ENCODE data around the gene PACRG.

Gene PACRG

DNA sequence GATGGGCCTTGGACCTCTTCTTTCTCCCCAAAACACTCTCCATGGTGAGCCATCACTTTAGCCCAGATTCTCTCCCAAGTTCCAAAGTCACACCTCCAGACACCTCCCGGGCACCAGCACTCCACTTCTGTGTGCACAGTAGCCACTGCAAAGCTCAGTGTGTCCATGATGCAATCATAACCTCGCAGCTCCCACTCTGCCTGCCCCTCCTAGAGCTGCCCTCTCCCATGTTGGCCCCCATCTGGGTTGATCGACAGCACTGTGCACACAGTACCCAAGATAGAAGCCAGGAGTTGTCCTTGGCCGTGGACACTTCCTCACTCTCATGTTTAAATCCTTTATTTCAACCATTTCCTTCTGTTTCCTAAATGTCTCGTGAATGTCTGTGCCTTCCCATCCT lies 293.3 kb downstream of the PACRG start:
- FAIRE-seq, result no peak

GRCh38 chr6:163023700-163024099 lies 295.9 kb downstream of the PACRG start:
- no peak for FAIRE-seq

DNA sequence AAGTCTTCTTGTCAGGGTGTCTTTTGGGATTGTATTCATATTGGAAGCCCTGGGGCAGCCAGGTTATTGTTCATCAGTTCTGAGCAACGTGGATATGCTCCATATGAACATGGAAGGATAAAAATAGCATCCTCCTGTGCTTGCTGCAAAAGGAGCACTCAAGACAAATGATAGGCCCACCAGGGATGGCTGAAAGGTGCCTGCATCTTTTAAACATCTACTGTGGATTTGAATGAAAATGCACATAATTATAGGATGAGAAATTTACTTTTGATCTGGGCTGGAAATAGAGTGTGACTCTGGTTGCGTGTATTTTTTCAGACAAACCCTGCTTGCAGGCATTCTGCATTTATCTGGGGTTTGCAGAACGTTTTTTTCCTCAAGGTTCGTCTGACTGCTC lies 299.1 kb downstream of the PACRG start:
- FAIRE-seq, result no peak

GRCh38 chr6:163030980-163031379 lies 303.2 kb downstream of the PACRG start:
- no peak for FAIRE-seq

GRCh38 chr6:163031931-163032330 lies 304.2 kb downstream of the PACRG start:
- FAIRE-seq, result no peak

GRCh38 chr6:163036160-163036645 lies 308.4 kb downstream of the PACRG start:
- FAIRE-seq, result no peak

- FAIRE-seq, result no peak
These were observed 310.5 kb downstream of the PACRG start for GRCh38 chr6:163038317-163038716.

GRCh38 chr6:163048345-163048744 lies 320.6 kb downstream of the PACRG start:
- peak; percentile 4 for FAIRE-seq

GRCh38 chr6:163053667-163054344 lies 326.0 kb downstream of the PACRG start:
- no peak for FAIRE-seq

- FAIRE-seq, result no peak
These were observed 326.9 kb downstream of the PACRG start for GRCh38 chr6:163054641-163055040.

DNA sequence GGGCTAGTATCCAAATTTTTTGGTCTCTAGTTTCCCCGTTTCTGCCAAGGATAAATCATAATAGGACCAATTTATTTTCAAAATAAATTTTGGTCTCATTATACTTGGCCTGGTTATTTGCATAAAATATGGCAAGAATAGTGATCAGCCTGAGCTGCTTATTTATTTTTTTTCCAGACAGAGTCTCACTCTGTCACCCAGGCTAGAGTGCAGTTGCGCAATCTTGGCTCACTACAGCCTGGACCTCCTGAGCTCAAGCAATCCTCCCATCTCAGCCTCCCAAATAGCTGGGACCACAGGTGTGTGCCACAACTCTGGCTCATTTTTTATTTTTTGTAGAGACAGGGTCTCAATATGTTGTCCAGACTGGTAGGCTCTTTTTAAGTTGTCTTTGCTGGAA lies 329.5 kb downstream of the PACRG start:
- no peak for FAIRE-seq

DNA sequence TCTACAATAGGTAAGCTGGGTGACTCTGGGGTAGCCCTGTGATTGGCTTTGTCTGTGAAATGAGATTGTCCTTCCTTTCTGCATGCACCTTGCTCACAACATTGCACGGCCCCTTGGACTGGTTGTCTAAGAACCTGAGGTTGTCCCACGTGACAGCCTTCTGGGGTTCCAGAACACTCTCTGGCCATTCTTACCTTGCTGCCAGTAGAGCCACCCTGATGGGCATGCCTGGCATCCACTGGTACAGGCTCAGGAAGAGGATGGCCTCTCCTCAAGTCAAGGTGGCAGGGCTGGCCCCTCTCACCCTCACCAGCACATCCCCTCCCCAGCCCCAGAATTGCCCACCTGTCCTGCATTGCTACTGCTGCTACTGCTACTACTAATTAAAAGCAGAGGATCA lies 335.0 kb downstream of the PACRG start:
- no peak for FAIRE-seq

DNA sequence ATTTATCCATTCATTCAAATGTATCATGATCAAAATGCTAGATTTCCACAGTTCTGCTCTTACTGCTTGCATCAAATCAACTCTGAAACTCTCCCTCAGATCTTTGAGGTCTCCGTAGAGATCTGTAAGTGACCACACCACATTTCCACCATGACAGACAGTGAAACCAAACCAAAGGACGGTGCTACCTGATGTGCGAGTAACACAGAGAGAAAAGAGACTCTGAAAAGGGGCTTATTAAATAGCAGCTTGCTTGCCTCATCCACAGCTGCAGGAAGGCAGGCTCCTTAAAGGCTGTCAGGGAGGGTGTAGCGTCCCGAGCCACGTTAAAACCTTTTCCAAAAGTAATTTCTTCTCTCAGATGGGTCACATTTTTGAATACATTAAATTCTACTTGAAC lies 335.8 kb downstream of the PACRG start:
- FAIRE-seq, result no peak

- no peak for FAIRE-seq
These were observed 336.6 kb downstream of the PACRG start for GRCh38 chr6:163064397-163064796.

- no peak for FAIRE-seq
These were observed 338.4 kb downstream of the PACRG start for GRCh38 chr6:163066200-163066599.

DNA sequence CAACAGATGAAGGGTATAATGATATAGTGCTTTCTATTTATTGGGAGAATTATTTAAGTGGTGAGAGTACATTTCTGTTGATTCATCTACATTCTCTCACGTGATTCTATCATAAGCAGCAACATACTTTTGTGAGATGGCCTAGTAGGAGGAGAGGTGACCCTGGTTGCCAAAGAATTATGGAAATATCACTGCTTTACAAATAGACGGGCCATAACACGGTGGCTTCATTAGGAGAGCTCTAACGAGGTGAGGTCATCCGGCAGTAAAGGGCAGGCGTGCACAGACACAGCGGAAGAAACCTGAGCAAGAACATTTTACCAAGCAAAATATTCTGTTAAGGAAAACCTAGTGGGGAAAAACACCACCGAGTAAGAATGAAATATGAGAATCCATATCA lies 349.4 kb downstream of the PACRG start:
- FAIRE-seq, result no peak

DNA sequence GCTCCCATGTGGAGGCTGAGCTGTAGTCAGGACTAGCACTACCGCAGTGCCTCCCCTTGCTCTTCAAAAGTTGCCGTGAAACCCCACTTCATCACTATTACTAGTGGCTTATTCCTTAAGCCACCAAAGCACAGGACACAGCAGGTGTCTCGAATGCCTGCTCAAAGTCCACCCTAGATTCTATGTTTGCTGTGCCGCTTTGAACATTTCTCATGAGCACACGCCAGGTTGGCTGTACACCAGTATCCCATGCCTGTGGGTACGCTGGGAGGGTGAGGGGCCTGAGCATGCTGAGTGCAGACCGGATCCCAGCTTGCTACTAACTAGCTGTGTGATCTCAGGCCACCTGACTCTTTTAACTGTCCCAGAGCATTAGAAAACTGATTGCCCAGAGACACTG lies 350.9 kb downstream of the PACRG start:
- no peak for FAIRE-seq

- FAIRE-seq, result no peak
These were observed 352.5 kb downstream of the PACRG start for GRCh38 chr6:163080228-163080627.

DNA sequence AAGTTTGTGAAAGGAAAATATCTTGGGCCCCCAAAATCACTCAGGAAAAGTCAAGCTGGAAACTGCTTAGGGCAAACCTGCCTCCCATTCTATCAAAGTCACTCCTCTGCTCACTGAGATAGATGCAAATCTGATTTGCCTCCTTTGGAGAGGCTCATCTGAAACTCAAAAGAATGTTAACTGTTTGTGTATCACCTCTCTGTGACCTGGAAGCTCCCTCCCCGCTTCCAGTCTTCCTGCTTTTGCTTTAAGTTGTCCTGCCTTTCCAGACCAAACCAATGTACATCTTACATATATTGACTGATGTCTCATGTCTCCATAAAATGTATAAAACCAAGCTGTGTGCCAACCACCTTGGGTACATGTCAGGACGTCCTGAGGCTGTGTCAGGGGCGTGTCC lies 355.4 kb downstream of the PACRG start:
- no peak for FAIRE-seq

DNA sequence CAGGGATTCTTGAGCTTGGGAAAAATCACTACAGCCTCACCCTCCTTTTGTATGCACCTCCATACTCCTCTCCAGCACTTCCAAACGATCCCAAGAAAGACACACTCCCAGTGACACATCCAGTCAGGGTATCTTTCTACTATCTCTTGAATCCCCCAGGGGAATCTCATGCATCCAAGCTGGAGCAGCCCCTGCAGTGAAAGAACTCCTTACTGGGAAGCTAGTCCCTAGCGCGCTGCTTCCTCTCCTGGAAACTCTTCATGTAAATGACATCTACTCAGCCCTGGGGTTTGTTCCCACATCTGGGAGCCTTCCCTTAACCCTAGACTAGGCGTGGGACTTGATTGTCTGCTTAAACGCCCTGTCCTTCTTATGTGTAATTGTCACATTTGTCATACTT lies 357.7 kb downstream of the PACRG start:
- FAIRE-seq, result no peak

DNA sequence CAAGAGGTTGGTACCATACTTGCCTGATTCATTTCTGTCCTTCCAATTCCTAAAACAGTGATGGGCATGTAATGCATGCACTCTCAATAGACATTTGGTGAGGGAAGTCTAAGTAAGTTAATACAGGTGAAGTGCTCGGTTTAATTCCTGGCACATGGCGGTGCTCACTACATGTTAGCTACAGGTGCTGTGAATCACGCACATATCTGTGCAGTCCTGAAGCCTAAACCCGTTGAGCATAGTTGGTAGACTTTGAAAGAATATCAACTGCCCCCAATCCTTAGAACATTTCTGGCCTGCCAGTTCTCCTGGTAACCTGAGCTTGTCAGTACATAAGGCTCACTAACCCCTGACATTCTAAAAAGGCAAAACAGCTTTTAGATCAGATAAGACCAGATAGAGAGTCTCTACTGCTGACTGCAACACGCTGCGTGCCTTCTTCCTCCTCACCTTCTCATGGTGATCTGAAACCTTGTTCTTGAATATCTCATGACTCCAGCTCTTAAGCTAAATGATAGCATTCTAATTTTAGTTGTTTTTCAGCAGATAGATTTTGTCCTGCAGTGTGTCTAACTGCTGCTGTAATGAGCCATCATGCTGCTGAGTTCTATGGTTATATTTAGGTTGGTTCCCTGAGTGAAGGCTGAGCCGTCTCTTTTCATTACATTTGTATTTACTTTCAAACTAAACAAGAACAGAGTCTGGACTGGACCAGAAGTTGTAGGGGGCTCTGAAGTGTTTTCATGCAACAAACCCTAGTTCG lies 358.3 kb downstream of the PACRG start:
- FAIRE-seq, result no peak

DNA sequence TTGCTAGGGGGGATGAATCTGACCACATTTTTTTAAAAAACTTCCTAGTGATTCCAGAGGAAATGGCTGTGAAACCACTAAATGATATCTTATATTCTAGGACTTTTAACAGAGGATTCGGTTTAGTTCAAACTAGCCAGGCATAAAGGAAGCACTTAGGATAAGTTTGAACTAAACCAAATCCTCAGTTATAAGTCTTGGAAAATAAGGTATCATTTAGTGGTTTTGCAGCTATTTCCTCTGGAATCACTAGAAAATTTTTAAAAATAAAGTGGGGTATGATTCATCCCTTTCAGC lies 358.8 kb downstream of the PACRG start:
- FAIRE-seq, result no peak

DNA sequence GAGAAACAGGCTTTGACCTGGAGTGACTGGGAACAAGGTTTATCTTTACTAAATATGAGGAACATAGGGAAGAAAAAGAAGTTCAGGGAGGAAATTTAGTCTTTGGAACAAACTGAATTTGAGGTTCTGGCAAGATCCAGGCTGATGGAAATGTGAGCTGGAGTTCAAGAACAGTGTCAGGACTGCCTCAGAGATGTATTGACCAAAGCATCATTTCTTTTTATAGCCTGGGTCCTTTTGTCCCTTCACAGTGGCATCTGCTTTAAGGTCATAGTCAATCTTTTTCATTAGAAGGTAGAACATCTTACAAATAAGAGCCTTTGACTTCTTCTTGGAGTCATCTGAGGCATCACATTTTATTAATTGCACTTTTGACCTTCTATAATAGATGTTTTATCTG lies 360.2 kb downstream of the PACRG start:
- no peak for FAIRE-seq

GRCh38 chr6:163092876-163093275 lies 365.1 kb downstream of the PACRG start:
- FAIRE-seq, result no peak

DNA sequence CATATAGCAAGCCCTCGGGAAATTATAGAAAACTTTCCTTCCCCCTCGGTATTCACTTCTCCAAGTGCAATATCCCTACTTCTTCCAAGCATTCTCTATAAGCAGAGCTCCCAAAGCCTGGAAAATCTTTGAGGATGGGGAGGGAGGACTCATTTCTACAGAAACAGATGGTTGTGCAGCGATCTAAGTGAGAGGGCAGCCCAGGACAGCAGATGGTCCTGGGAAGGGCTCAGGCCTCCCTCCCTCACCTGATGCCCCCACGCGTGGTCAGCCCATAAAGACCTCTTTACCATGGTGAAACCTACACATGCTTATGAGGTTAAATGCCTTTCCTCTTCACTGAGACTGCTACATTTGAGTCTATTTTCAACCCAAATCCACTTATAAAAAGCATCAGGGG lies 367.1 kb downstream of the PACRG start:
- no peak for FAIRE-seq
